ENCODE data around the gene ABCA1.

Gene ABCA1

GRCh38 chr9:104765138-104765537 is 162.8 kb downstream of the ABCA1 start:
- no peak for DNase-seq (ENCODE audit: low spot score)

- DNase-seq (ENCODE audit: low spot score): no peak
These were observed 169.0 kb downstream of the ABCA1 start for GRCh38 chr9:104758974-104759373.

- no peak for DNase-seq (ENCODE audit: low spot score)
These were observed 177.7 kb downstream of the ABCA1 start for GRCh38 chr9:104750185-104750767.

- DNase-seq (ENCODE audit: low spot score): peak; percentile 8
These were observed 179.5 kb downstream of the ABCA1 start for GRCh38 chr9:104748359-104749031.

- peak; percentile 67 for DNase-seq (ENCODE audit: low spot score)
These were observed 180.2 kb downstream of the ABCA1 start, which contains the start of gene NIPSNAP3A for GRCh38 chr9:104747565-104748358. Gene NIPSNAP3A, plus strand, starts transcription at chr9:104747683. Its CDS starts 110 bp downstream, at chr9:104747793.

- no peak for DNase-seq (ENCODE audit: low spot score)
These were observed 180.8 kb downstream of the ABCA1 start for GRCh38 chr9:104747245-104747564.

GRCh38 chr9:104746798-104747197 is 181.2 kb downstream of the ABCA1 start:
- no peak for DNase-seq (ENCODE audit: low spot score)

GRCh38 chr9:104746285-104746684 is 181.7 kb downstream of the ABCA1 start:
- DNase-seq (ENCODE audit: low spot score): no peak

GRCh38 chr9:104745852-104746251 is 182.1 kb downstream of the ABCA1 start:
- DNase-seq (ENCODE audit: low spot score): no peak

- DNase-seq (ENCODE audit: low spot score): peak; percentile 71
These were observed 184.5 kb downstream of the ABCA1 start for GRCh38 chr9:104743376-104743985.

GRCh38 chr9:104740621-104741020 is 187.3 kb downstream of the ABCA1 start:
- peak; percentile 18 for DNase-seq (ENCODE audit: low spot score)

- no peak for DNase-seq (ENCODE audit: low spot score)
These were observed 189.5 kb downstream of the ABCA1 start for GRCh38 chr9:104738452-104738851.

Data from COLO829 (cell line).